Measurements from ENCODE around the gene ZNF789.
A peak's percentile ranks its signal among the peaks of the same experiment; 100 is the strongest.
"Not testable (repeated sequence)": the region's sequence is repeated elsewhere in the genome, so short reads cannot be mapped to it uniquely, and the experiment has no call there.

The ZNF789 gene

GRCh38 chr7:99485094-99485493, 12.4 kb downstream of the ZNF789 start:
- Mint-ChIP-seq H3K9me3 (no peaks in the 10 kb centered on the region), H3K4me3 (no peak overlapping the region), H3K27me3 (no peaks in the 10 kb centered on the region), H3K27ac (no peak overlapping the region), H3K4me1 (no peaks in the 10 kb centered on the region), H3K36me3 (peaks cover 4% of the 10 kb centered on the region)

GRCh38 chr7:99489235-99489634, 16.5 kb downstream of the ZNF789 start:
- no peaks in the 10 kb centered on the region for H3K4me1 Mint-ChIP-seq
- no peak overlapping the region for H3K27ac Mint-ChIP-seq
- H3K4me3 Mint-ChIP-seq: no peak overlapping the region
- peaks cover 22% of the 10 kb centered on the region for H3K36me3 Mint-ChIP-seq
- no peaks in the 10 kb centered on the region for H3K9me3 Mint-ChIP-seq
- H3K27me3 Mint-ChIP-seq: no peaks in the 10 kb centered on the region

- Mint-ChIP-seq H3K36me3 (peaks cover 24% of the 10 kb centered on the region), H3K27ac (no peak overlapping the region), H3K27me3 (no peaks in the 10 kb centered on the region), H3K4me1 (no peaks in the 10 kb centered on the region), H3K9me3 (no peaks in the 10 kb centered on the region), H3K4me3 (no peak overlapping the region)
These were observed 18.2 kb downstream of the ZNF789 start for GRCh38 chr7:99490878-99491277.

GRCh38 chr7:99493823-99494222, 21.1 kb downstream of the ZNF789 start:
- Mint-ChIP-seq H3K27ac (no peak overlapping the region), H3K4me1 (peaks cover 21% of the 10 kb centered on the region), H3K27me3 (no peaks in the 10 kb centered on the region), H3K36me3 (peaks cover 34% of the 10 kb centered on the region), H3K9me3 (no peaks in the 10 kb centered on the region), H3K4me3 (no peak overlapping the region)

- Mint-ChIP-seq H3K27ac (peak overlapping the region; percentile 82), H3K27me3 (no peaks in the 10 kb centered on the region), H3K36me3 (peaks cover 27% of the 10 kb centered on the region), H3K4me3 (peak overlapping the region; percentile 99), H3K9me3 (no peaks in the 10 kb centered on the region), H3K4me1 (peaks cover 26% of the 10 kb centered on the region)
These were observed 25.3 kb downstream of the ZNF789 start for GRCh38 chr7:99497766-99498545.

GRCh38 chr7:99498546-99498944, 25.9 kb downstream of the ZNF789 start:
- no peaks in the 10 kb centered on the region for H3K27me3 Mint-ChIP-seq
- peak overlapping the region; percentile 99 for H3K4me3 Mint-ChIP-seq
- H3K27ac Mint-ChIP-seq: peak overlapping the region; percentile 47
- peaks cover 21% of the 10 kb centered on the region for H3K36me3 Mint-ChIP-seq
- H3K4me1 Mint-ChIP-seq: peaks cover 26% of the 10 kb centered on the region
- H3K9me3 Mint-ChIP-seq: no peaks in the 10 kb centered on the region

GRCh38 chr7:99499371-99499720, 26.7 kb downstream of the ZNF789 start:
- peak overlapping the region; percentile 99 for H3K27ac Mint-ChIP-seq
- H3K27me3 Mint-ChIP-seq: no peaks in the 10 kb centered on the region
- H3K36me3 Mint-ChIP-seq: peaks cover 13% of the 10 kb centered on the region
- peaks cover 26% of the 10 kb centered on the region for H3K4me1 Mint-ChIP-seq
- no peaks in the 10 kb centered on the region for H3K9me3 Mint-ChIP-seq
- H3K4me3 Mint-ChIP-seq: peak overlapping the region; percentile 99

- no peaks in the 10 kb centered on the region for H3K9me3 Mint-ChIP-seq
- peaks cover 12% of the 10 kb centered on the region for H3K36me3 Mint-ChIP-seq
- no peaks in the 10 kb centered on the region for H3K27me3 Mint-ChIP-seq
- H3K4me1 Mint-ChIP-seq: peaks cover 26% of the 10 kb centered on the region
- peak within 1 kb of the TSS; percentile 99 for H3K27ac Mint-ChIP-seq
- peak within 1 kb of the TSS; percentile 99 for H3K4me3 Mint-ChIP-seq
These were observed 27.3 kb downstream of the ZNF789 start, which contains the start of gene ZNF394 for GRCh38 chr7:99499721-99500636. TSS of gene ZNF394 (minus strand) at chr7:99500281. CDS start at chr7:99500093, 188 bp downstream.

- Mint-ChIP-seq H3K4me3 (peak overlapping the region; percentile 99), H3K9me3 (no peaks in the 10 kb centered on the region), H3K27ac (peak overlapping the region; percentile 99), H3K27me3 (no peaks in the 10 kb centered on the region), H3K4me1 (peaks cover 29% of the 10 kb centered on the region), H3K36me3 (peaks cover 12% of the 10 kb centered on the region)
These were observed 27.9 kb downstream of the ZNF789 start for GRCh38 chr7:99500637-99501009.

GRCh38 chr7:99501236-99501635, 28.5 kb downstream of the ZNF789 start:
- H3K27me3 Mint-ChIP-seq, H3K9me3 Mint-ChIP-seq, H3K36me3 Mint-ChIP-seq: not testable (repeated sequence)
- Mint-ChIP-seq H3K27ac (peak overlapping the region; percentile 15), H3K4me1 (peaks cover 33% of the 10 kb centered on the region), H3K4me3 (peak overlapping the region; percentile 99)

- Mint-ChIP-seq H3K9me3 (no peaks in the 10 kb centered on the region), H3K4me1 (peaks cover 22% of the 10 kb centered on the region), H3K36me3 (peaks cover 2% of the 10 kb centered on the region), H3K27ac (peak overlapping the region; percentile 98), H3K27me3 (no peaks in the 10 kb centered on the region), H3K4me3 (peak overlapping the region; percentile 98)
These were observed 31.6 kb downstream of the ZNF789 start for GRCh38 chr7:99504281-99504602.

- peak within 1 kb of the TSS; percentile 98 for H3K27ac Mint-ChIP-seq
These were observed 32.1 kb downstream of the ZNF789 start, which contains the start of gene ZKSCAN5 for GRCh38 chr7:99504603-99505323. TSS of gene ZKSCAN5 (plus strand) at chr7:99504662. CDS start at chr7:99506045, 1,383 bp downstream.

GRCh38 chr7:99505324-99505662, 32.6 kb downstream of the ZNF789 start:
- peaks cover 22% of the 10 kb centered on the region for H3K4me1 Mint-ChIP-seq
- peak overlapping the region; percentile 98 for H3K4me3 Mint-ChIP-seq
- H3K27ac Mint-ChIP-seq: peak overlapping the region; percentile 98
- H3K36me3 Mint-ChIP-seq: no peaks in the 10 kb centered on the region
- no peaks in the 10 kb centered on the region for H3K9me3 Mint-ChIP-seq
- no peaks in the 10 kb centered on the region for H3K27me3 Mint-ChIP-seq

More at GRCh38 chr7:99504603-99505323, 32.1 kb downstream of the ZNF789 start, which contains the start of gene ZKSCAN5:
- Mint-ChIP-seq H3K36me3 (peaks cover 2% of the 10 kb centered on the region), H3K4me1 (peaks cover 22% of the 10 kb centered on the region), H3K27me3 (no peaks in the 10 kb centered on the region), H3K4me3 (peak within 1 kb of the TSS; percentile 98), H3K9me3 (no peaks in the 10 kb centered on the region)

GRCh38 chr7:99514050-99514449, 41.4 kb downstream of the ZNF789 start:
- Mint-ChIP-seq H3K36me3 (peaks cover 16% of the 10 kb centered on the region), H3K27ac (no peak overlapping the region), H3K9me3 (no peaks in the 10 kb centered on the region), H3K4me1 (peaks cover 15% of the 10 kb centered on the region), H3K27me3 (no peaks in the 10 kb centered on the region), H3K4me3 (no peak overlapping the region)

GRCh38 chr7:99521399-99521798, 48.7 kb downstream of the ZNF789 start:
- H3K9me3 Mint-ChIP-seq: no peaks in the 10 kb centered on the region
- no peak overlapping the region for H3K27ac Mint-ChIP-seq
- H3K4me1 Mint-ChIP-seq: no peaks in the 10 kb centered on the region
- peaks cover 16% of the 10 kb centered on the region for H3K36me3 Mint-ChIP-seq
- no peak overlapping the region for H3K4me3 Mint-ChIP-seq
- no peaks in the 10 kb centered on the region for H3K27me3 Mint-ChIP-seq

Data from activated naive CD4-positive, alpha-beta T cell treated with anti-CD3 and anti-CD28 coated beads, Interleukin-2, amount 50 U/mL, for 24 hours (primary cell).